Astrocyte (in vitro differentiated cells and primary cell): ENCODE data around the gene NDUFA6. TPM values are rescaled to one million over a fixed set of nuclear protein-coding genes. Genes with fewer than 3 reads are reported as not detected.

ENCODE experiments used
- DNase-seq: peaks from one replicate; pipeline ENCODE4 v3.0.0-alpha.2; 2010; ENCODE audit warnings: low read depth
- FAIRE-seq: peaks from 2 replicates; lab custom pipeline; 2011; peaks lifted over from hg19 to GRCh38; lab: Jason Lieb, UNC
- H2AFZ ChIP-seq: 2 replicates; pipeline ENCODE4 v1.6.0; 2012; ENCODE audit warnings: low read depth, low read length, inconsistent platforms
- H3K27ac ChIP-seq: 2 replicates; pipeline ENCODE4 v1.5.1; 2011; ENCODE audit warnings: low read depth, low read length, inconsistent platforms
- H3K27me3 ChIP-seq: 2 replicates; pipeline ENCODE4 v1.6.0; 2011; ENCODE audit warnings: low read length, inconsistent platforms; ENCODE audit not compliant: insufficient read depth
- H3K36me3 ChIP-seq: 2 replicates; pipeline ENCODE4 v1.5.1; 2011; ENCODE audit warnings: low read length, inconsistent platforms; ENCODE audit not compliant: insufficient read depth
- H3K4me1 ChIP-seq: 2 replicates; pipeline ENCODE4 v1.5.1; 2011; ENCODE audit warnings: low read length, inconsistent platforms; ENCODE audit not compliant: insufficient read depth
- H3K4me2 ChIP-seq: 2 replicates; pipeline ENCODE4 v1.6.0; 2012; ENCODE audit warnings: low read length, inconsistent platforms
- H3K4me3 ChIP-seq: 2 replicates; pipeline ENCODE4 v1.5.1; 2011; ENCODE audit warnings: low read depth, mild to moderate bottlenecking, low read length, inconsistent platforms; ENCODE audit not compliant: insufficient read depth
- H3K79me2 ChIP-seq: 2 replicates; pipeline ENCODE4 v1.6.0; 2012; ENCODE audit warnings: mild to moderate bottlenecking, low read length, inconsistent platforms; ENCODE audit not compliant: insufficient read depth
- H3K9ac ChIP-seq: 2 replicates; pipeline ENCODE4 v1.6.0; 2012; ENCODE audit warnings: mild to moderate bottlenecking, low read length, inconsistent platforms
- H3K9me3 ChIP-seq: 2 replicates; pipeline ENCODE4 v1.5.1; 2012; ENCODE audit warnings: low read depth, mild to moderate bottlenecking, low read length, inconsistent platforms; ENCODE audit not compliant: insufficient read depth
- H4K20me1 ChIP-seq: 2 replicates; pipeline ENCODE4 v1.6.0; 2012; ENCODE audit warnings: low read length, inconsistent platforms; ENCODE audit not compliant: insufficient read depth
- H3K27ac Mint-ChIP-seq: one replicate; pipeline ENCODE4 v1.8.0; 2021; ENCODE audit warnings: mild to moderate bottlenecking, mixed read lengths; ENCODE audit not compliant: unreplicated experiment
- H3K27me3 Mint-ChIP-seq: one replicate; pipeline ENCODE4 v1.8.0; 2021; ENCODE audit warnings: low read depth, mixed read lengths; ENCODE audit not compliant: unreplicated experiment
- H3K36me3 Mint-ChIP-seq: one replicate; pipeline ENCODE4 v1.8.0; 2021; ENCODE audit warnings: low read depth, mixed read lengths; ENCODE audit not compliant: unreplicated experiment
- H3K4me1 Mint-ChIP-seq: one replicate; pipeline ENCODE4 v1.8.0; 2021; ENCODE audit warnings: low read depth, mixed read lengths; ENCODE audit not compliant: unreplicated experiment
- H3K4me3 Mint-ChIP-seq: one replicate; pipeline ENCODE4 v1.8.0; 2021; ENCODE audit warnings: mild to moderate bottlenecking, moderate library complexity, mixed read lengths; ENCODE audit not compliant: unreplicated experiment
- H3K9me3 Mint-ChIP-seq: one replicate; pipeline ENCODE4 v1.8.0; 2021; ENCODE audit warnings: mild to moderate bottlenecking, mixed read lengths; ENCODE audit not compliant: unreplicated experiment
- CTCF ChIP-seq: IDR thresholded peaks from 2 replicates; pipeline ENCODE4 v1.5.1; 2011; ENCODE audit warnings: low read depth, mild to moderate bottlenecking, inconsistent platforms, low read length, moderate library complexity; ENCODE audit not compliant: insufficient read depth
- EZH2 ChIP-seq: IDR thresholded peaks from 2 replicates; pipeline ENCODE4 v1.6.1; 2012; ENCODE audit warnings: mild to moderate bottlenecking, low read length, inconsistent platforms; ENCODE audit not compliant: insufficient read depth
- total RNA-seq: library from RNA; stranded (reverse); gene quantifications from 2 replicates; pipeline ENCODE4 v1.2.1, GENCODE V29; 2021

The NDUFA6 gene
- total RNA-seq, 1 donor from 2014 or later: 58.6 TPM

DNA sequence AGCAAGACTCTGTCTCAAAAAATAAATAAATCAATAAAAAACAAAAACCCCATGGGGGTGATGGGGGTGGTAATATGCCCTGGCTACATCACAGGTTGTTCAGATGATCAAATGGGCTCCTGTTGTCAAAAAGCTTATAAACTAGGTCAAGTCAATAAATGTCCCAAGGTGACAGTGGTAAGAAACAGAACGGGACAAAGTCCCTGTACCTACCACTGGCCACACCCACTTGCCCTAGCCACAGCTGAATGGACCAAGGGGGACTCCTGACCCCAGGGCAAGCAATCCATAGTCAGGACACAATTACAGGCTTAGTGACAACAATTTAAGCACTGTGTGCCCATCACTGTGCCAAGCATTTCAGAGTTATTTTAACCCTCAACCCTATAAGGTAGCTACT is 25.9 kb downstream of the NDUFA6 start:
- no peaks in the 10 kb centered on the region for H3K4me1 ChIP-seq

GRCh38 chr22:42062506-42063170 is 27.9 kb downstream of the NDUFA6 start:
- Mint-ChIP-seq H3K27ac (no peak overlapping the region), H3K36me3 (peaks cover 29% of the 10 kb centered on the region), H3K27me3 (no peaks in the 10 kb centered on the region), H3K4me1 (no peaks in the 10 kb centered on the region), H3K9me3 (peaks cover 3% of the 10 kb centered on the region), H3K4me3 (no peak overlapping the region)
- peaks cover 5% of the 10 kb centered on the region for H3K36me3 ChIP-seq
- no peaks in the 10 kb centered on the region for H4K20me1 ChIP-seq
- no peak overlapping the region for H3K4me3 ChIP-seq
- no peak overlapping the region for H2AFZ ChIP-seq
- no peak overlapping the region for H3K4me2 ChIP-seq
- no peaks in the 10 kb centered on the region for H3K4me1 ChIP-seq
- no peak overlapping the region for H3K9ac ChIP-seq
- no peak for DNase-seq
- H3K27ac ChIP-seq: no peak overlapping the region
- TF ChIP-seq CTCF (no peak), EZH2 (no peak)
- no peaks in the 10 kb centered on the region for H3K9me3 ChIP-seq
- no peaks in the 10 kb centered on the region for H3K79me2 ChIP-seq
- no peak for FAIRE-seq
- no peaks in the 10 kb centered on the region for H3K27me3 ChIP-seq

More for the DNA sequence above, 25.9 kb downstream of the NDUFA6 start:
- H3K9me3 ChIP-seq: no peaks in the 10 kb centered on the region
- H3K27me3 Mint-ChIP-seq: no peaks in the 10 kb centered on the region
- no peaks in the 10 kb centered on the region for H3K79me2 ChIP-seq
- no peak overlapping the region for H3K4me3 ChIP-seq
- H3K27ac ChIP-seq: no peak overlapping the region
- peaks cover 23% of the 10 kb centered on the region for H3K36me3 Mint-ChIP-seq
- H3K9ac ChIP-seq: no peak overlapping the region
- no peaks in the 10 kb centered on the region for H3K4me1 Mint-ChIP-seq
- no peak for FAIRE-seq
- no peaks in the 10 kb centered on the region for H4K20me1 ChIP-seq
- no peaks in the 10 kb centered on the region for H3K9me3 Mint-ChIP-seq
- H3K4me3 Mint-ChIP-seq: no peak overlapping the region
- no peak overlapping the region for H3K4me2 ChIP-seq
- DNase-seq: no peak
- no peak overlapping the region for H2AFZ ChIP-seq
- H3K27me3 ChIP-seq: no peaks in the 10 kb centered on the region
- TF ChIP-seq EZH2 (no peak), CTCF (no peak)
- H3K27ac Mint-ChIP-seq: no peak overlapping the region
- H3K36me3 ChIP-seq: peaks cover 2% of the 10 kb centered on the region

DNA sequence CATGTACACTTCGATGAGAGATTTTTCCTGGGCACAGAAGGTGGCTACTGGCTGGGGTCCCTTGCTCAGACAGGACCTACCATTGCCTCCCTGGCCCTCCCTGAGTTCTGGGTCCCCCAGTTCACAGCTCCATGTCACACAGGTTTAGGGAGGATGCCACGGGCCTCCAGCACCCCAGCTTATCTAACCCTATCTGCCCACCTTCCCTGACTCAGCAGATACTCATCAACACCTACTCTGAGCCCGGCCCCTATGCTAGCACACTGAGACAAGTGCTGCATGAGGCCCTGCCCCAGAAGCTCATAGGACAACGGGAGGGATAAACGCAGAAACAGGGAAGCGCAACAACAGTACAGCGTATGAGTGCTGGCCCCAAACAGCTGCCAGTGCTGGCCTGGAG is 29.5 kb downstream of the NDUFA6 start:
- Mint-ChIP-seq H3K4me3 (no peak overlapping the region), H3K4me1 (no peaks in the 10 kb centered on the region)
- FAIRE-seq: no peak

More for the DNA sequence above, 29.5 kb downstream of the NDUFA6 start:
- H3K4me2 ChIP-seq: no peak overlapping the region
- H3K79me2 ChIP-seq: no peaks in the 10 kb centered on the region
- H3K4me3 ChIP-seq: no peak overlapping the region
- no peak overlapping the region for H3K9ac ChIP-seq
- H3K9me3 ChIP-seq: no peaks in the 10 kb centered on the region
- Mint-ChIP-seq H3K27ac (no peak overlapping the region), H3K27me3 (no peaks in the 10 kb centered on the region), H3K36me3 (peaks cover 27% of the 10 kb centered on the region), H3K9me3 (peaks cover 14% of the 10 kb centered on the region)
- H3K36me3 ChIP-seq: peaks cover 5% of the 10 kb centered on the region
- no peak for DNase-seq
- H3K27me3 ChIP-seq: no peaks in the 10 kb centered on the region
- TF ChIP-seq CTCF (no peak), EZH2 (no peak)
- H4K20me1 ChIP-seq: no peaks in the 10 kb centered on the region
- no peak overlapping the region for H3K27ac ChIP-seq
- H2AFZ ChIP-seq: no peak overlapping the region
- H3K4me1 ChIP-seq: no peaks in the 10 kb centered on the region
